Ishikawa (cell line): Measurements from ENCODE around the gene STIMATE.

Experiments used
- CEBPB ChIP-seq: IDR thresholded peaks from 2 replicates; pipeline ENCODE4 v1.6.1; 2012
- CREB1 ChIP-seq: IDR thresholded peaks from 2 replicates; pipeline ENCODE4 v1.6.1; 2012; ENCODE audit warnings: low read depth
- EGR1 ChIP-seq: IDR thresholded peaks from 2 replicates; pipeline ENCODE4 v1.6.1; 2012
- EP300 ChIP-seq: IDR thresholded peaks from 2 replicates; pipeline ENCODE4 v1.6.1; 2012; ENCODE audit warnings: borderline replicate concordance
- NFIC ChIP-seq: IDR thresholded peaks from 2 replicates; pipeline ENCODE4 v1.6.1; 2012
- RAD21 ChIP-seq: IDR thresholded peaks from 2 replicates; pipeline ENCODE4 v1.6.1; 2012; ENCODE audit warnings: low read depth
- TAF1 ChIP-seq: IDR thresholded peaks from 2 replicates; pipeline ENCODE4 v1.6.1; 2012; ENCODE audit warnings: low read depth, mild to moderate bottlenecking
- TCF12 ChIP-seq: IDR thresholded peaks from 2 replicates; pipeline ENCODE4 v1.6.1; 2012; ENCODE audit warnings: low read depth
- TEAD4 ChIP-seq: IDR thresholded peaks from 2 replicates; pipeline ENCODE4 v1.6.1; 2012
- YY1 ChIP-seq: IDR thresholded peaks from 2 replicates; pipeline ENCODE4 v1.6.1; 2012; ENCODE audit warnings: low read depth
- TF ChIP-seq, protein P1 (sequence below): IDR thresholded peaks from 2 replicates; pipeline ENCODE4 v1.6.1; 2012; ENCODE audit warnings: low read depth, mild to moderate bottlenecking
- TF ChIP-seq, protein P2 (sequence below): IDR thresholded peaks from 2 replicates; pipeline ENCODE4 v1.6.1; 2012
- TF ChIP-seq, protein P3 (sequence below): IDR thresholded peaks from 2 replicates; pipeline ENCODE4 v1.6.1; 2012

DNA sequence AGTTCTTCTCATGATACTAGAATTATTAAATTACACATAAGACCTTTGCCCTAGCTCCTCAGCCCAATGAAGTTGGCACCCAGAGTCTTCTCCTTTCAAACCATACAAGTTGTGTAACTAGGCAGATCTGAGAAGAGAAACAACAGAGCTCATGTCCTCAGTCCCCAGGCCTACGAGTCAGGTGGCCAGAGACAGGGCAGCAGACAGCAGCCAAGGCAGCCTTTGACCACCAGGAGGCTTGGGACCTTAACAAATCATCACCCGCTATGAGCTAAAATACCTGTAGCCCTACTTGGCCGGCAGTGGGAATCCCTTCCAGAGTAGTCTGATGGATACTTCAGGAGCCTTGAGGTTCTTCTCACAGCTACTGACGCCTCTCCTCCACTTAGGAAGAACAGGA lies 18.3 kb downstream of the STIMATE start:
- no peak for TF ChIP-seq EP300
- no peak for TF ChIP-seq CREB1
- TF ChIP-seq, protein P1, sequence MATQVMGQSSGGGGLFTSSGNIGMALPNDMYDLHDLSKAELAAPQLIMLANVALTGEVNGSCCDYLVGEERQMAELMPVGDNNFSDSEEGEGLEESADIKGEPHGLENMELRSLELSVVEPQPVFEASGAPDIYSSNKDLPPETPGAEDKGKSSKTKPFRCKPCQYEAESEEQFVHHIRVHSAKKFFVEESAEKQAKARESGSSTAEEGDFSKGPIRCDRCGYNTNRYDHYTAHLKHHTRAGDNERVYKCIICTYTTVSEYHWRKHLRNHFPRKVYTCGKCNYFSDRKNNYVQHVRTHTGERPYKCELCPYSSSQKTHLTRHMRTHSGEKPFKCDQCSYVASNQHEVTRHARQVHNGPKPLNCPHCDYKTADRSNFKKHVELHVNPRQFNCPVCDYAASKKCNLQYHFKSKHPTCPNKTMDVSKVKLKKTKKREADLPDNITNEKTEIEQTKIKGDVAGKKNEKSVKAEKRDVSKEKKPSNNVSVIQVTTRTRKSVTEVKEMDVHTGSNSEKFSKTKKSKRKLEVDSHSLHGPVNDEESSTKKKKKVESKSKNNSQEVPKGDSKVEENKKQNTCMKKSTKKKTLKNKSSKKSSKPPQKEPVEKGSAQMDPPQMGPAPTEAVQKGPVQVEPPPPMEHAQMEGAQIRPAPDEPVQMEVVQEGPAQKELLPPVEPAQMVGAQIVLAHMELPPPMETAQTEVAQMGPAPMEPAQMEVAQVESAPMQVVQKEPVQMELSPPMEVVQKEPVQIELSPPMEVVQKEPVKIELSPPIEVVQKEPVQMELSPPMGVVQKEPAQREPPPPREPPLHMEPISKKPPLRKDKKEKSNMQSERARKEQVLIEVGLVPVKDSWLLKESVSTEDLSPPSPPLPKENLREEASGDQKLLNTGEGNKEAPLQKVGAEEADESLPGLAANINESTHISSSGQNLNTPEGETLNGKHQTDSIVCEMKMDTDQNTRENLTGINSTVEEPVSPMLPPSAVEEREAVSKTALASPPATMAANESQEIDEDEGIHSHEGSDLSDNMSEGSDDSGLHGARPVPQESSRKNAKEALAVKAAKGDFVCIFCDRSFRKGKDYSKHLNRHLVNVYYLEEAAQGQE, result no peak
- TF ChIP-seq, protein P2, sequence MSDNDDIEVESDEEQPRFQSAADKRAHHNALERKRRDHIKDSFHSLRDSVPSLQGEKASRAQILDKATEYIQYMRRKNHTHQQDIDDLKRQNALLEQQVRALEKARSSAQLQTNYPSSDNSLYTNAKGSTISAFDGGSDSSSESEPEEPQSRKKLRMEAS, result no peak
- TF ChIP-seq RAD21, result no peak
- no peak for TF ChIP-seq TCF12
- TF ChIP-seq TEAD4, result no peak
- TF ChIP-seq YY1, result no peak
- TF ChIP-seq CEBPB, result no peak
- TF ChIP-seq, protein P3, sequence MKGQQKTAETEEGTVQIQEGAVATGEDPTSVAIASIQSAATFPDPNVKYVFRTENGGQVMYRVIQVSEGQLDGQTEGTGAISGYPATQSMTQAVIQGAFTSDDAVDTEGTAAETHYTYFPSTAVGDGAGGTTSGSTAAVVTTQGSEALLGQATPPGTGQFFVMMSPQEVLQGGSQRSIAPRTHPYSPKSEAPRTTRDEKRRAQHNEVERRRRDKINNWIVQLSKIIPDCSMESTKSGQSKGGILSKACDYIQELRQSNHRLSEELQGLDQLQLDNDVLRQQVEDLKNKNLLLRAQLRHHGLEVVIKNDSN, result no peak
- TF ChIP-seq TAF1, result no peak
- no peak for TF ChIP-seq NFIC
- TF ChIP-seq EGR1, result no peak
